T1000 (cell line): ENCODE data around the gene RPL28.

Source experiments
- DNase-seq: peaks from one replicate; lab custom pipeline; 2025; ENCODE audit warnings: mixed read lengths; lab: John Stamatoyannopoulos, UW

RPL28 gene

GRCh38 chr19:55423225-55424005 lies 37.7 kb downstream of the RPL28 start:
- DNase-seq = no peak

GRCh38 chr19:55424518-55424917 lies 38.8 kb downstream of the RPL28 start:
- DNase-seq = no peak

- DNase-seq = no peak
Measured at GRCh38 chr19:55426042-55426441, 40.3 kb downstream of the RPL28 start.

GRCh38 chr19:55431183-55431582 lies 45.5 kb downstream of the RPL28 start:
- no peak for DNase-seq

- DNase-seq = no peak
Measured at GRCh38 chr19:55432241-55432959, 46.7 kb downstream of the RPL28 start.

GRCh38 chr19:55433292-55433691 lies 47.6 kb downstream of the RPL28 start:
- no peak for DNase-seq

- DNase-seq = no peak
Measured at GRCh38 chr19:55434356-55434919, 48.7 kb downstream of the RPL28 start.

GRCh38 chr19:55435020-55435419 lies 49.3 kb downstream of the RPL28 start:
- no peak for DNase-seq

- DNase-seq = no peak
Measured at GRCh38 chr19:55436847-55437246, 51.1 kb downstream of the RPL28 start.

- DNase-seq = peak; percentile 48
Measured at GRCh38 chr19:55437410-55437809, 51.7 kb downstream of the RPL28 start.

GRCh38 chr19:55439052-55439451 lies 53.3 kb downstream of the RPL28 start:
- no peak for DNase-seq

GRCh38 chr19:55440411-55441105 lies 54.8 kb downstream of the RPL28 start:
- no peak for DNase-seq

- no peak for DNase-seq
Measured at GRCh38 chr19:55441319-55441691, 55.6 kb downstream of the RPL28 start.

GRCh38 chr19:55441692-55442321 lies 56.1 kb downstream of the RPL28 start:
- DNase-seq = no peak

GRCh38 chr19:55442372-55442961 lies 56.7 kb downstream of the RPL28 start:
- no peak for DNase-seq

- DNase-seq = no peak
Measured at GRCh38 chr19:55443045-55443823, 57.5 kb downstream of the RPL28 start, which contains the start of gene SHISA7. Gene SHISA7, minus strand, starts transcription at chr19:55443300. Its CDS starts 437 bp downstream, at chr19:55442863.

- DNase-seq = no peak
Measured at GRCh38 chr19:55443824-55444480, 58.2 kb downstream of the RPL28 start.

- DNase-seq = no peak
Measured at GRCh38 chr19:55444646-55445045, 58.9 kb downstream of the RPL28 start.

GRCh38 chr19:55446060-55446459 lies 60.3 kb downstream of the RPL28 start:
- no peak for DNase-seq
